OCI-LY1 (cell line): ENCODE data around the gene WNK2.

Source experiments
- H2AFZ ChIP-seq: fragments of 200-600 bp; sonication (generic), shearing (Covaris generic); 2 replicates; pipeline ENCODE4 v1.6.0; 2014; ENCODE audit warnings: antibody characterized with exemption, mild to moderate bottlenecking, low read length
- H3F3A ChIP-seq: fragments of 200-600 bp; sonication (generic), shearing (Covaris generic); 2 replicates; pipeline ENCODE4 v1.6.0; 2014; ENCODE audit warnings: mild to moderate bottlenecking, antibody characterized with exemption, low read length, moderate library complexity; ENCODE audit not compliant: insufficient read depth
- H3K27ac ChIP-seq: fragments of 200-600 bp; sonication (generic); 2 replicates; pipeline ENCODE4 v1.5.1; 2014; ENCODE audit warnings: low read length, mixed run types, mild to moderate bottlenecking, low read depth; ENCODE audit not compliant: poor library complexity, severe bottlenecking
- H3K27me3 ChIP-seq: fragments of 200-600 bp; sonication (generic); 2 replicates; pipeline ENCODE4 v1.6.0; 2014; ENCODE audit warnings: antibody characterized with exemption, mild to moderate bottlenecking, low read length, moderate library complexity; ENCODE audit not compliant: insufficient read depth
- H3K36me3 ChIP-seq: fragments of 200-600 bp; sonication (generic); 2 replicates; pipeline ENCODE4 v1.6.1; 2014; ENCODE audit warnings: mild to moderate bottlenecking, antibody characterized with exemption, low read length, moderate library complexity, mixed read lengths; ENCODE audit not compliant: insufficient read depth
- H3K4me1 ChIP-seq: fragments of 200-600 bp; sonication (generic); 2 replicates; pipeline ENCODE4 v1.5.1; 2014; ENCODE audit warnings: mild to moderate bottlenecking, low read length, moderate library complexity; ENCODE audit not compliant: insufficient read depth, severe bottlenecking
- H3K4me2 ChIP-seq: fragments of 200-600 bp; sonication (generic), shearing (Covaris generic); 2 replicates; pipeline ENCODE4 v1.6.1; 2014; ENCODE audit warnings: low read length
- H3K4me3 ChIP-seq: fragments of 200-600 bp; sonication (generic); 2 replicates; pipeline ENCODE4 v1.5.1; 2014; ENCODE audit warnings: low read length, low read depth, mild to moderate bottlenecking, mixed read lengths; ENCODE audit not compliant: poor library complexity, severe bottlenecking
- H3K79me2 ChIP-seq: fragments of 200-600 bp; shearing (Covaris generic); 2 replicates; pipeline ENCODE4 v1.6.1; 2016; ENCODE audit warnings: mixed run types, low read length, mixed read lengths; ENCODE audit not compliant: insufficient read depth
- H3K9ac ChIP-seq: fragments of 200-600 bp; sonication (generic), shearing (Covaris generic); 2 replicates; pipeline ENCODE4 v1.6.1; 2014; ENCODE audit warnings: mild to moderate bottlenecking, low read length, mixed read lengths
- H3K9me2 ChIP-seq: fragments of 200-600 bp; sonication (generic), shearing (Covaris generic); 2 replicates; pipeline ENCODE4 v1.6.1; 2014; ENCODE audit warnings: low read depth, mild to moderate bottlenecking, low read length, mixed read lengths
- H3K9me3 ChIP-seq: fragments of 200-600 bp; shearing (Covaris generic); 2 replicates; pipeline ENCODE4 v1.6.1; 2014; ENCODE audit warnings: low read length, mixed read lengths
- H4K20me1 ChIP-seq: fragments of 200-600 bp; sonication (generic), shearing (Covaris generic); 2 replicates; pipeline ENCODE4 v1.6.0; 2016; ENCODE audit warnings: mild to moderate bottlenecking, low read length; ENCODE audit not compliant: insufficient read depth
- CTCF ChIP-seq: fragments of 200-600 bp; sonication (generic), shearing (Covaris generic); IDR thresholded peaks from 2 replicates; pipeline ENCODE4 v1.5.1; 2017; ENCODE audit warnings: mild to moderate bottlenecking, antibody characterized with exemption, low read length, moderate library complexity, mixed read lengths
- EZH2 ChIP-seq: fragments of 200-600 bp; sonication (generic), shearing (Covaris generic); IDR thresholded peaks from 2 replicates; pipeline ENCODE4 v1.8.0; 2017; ENCODE audit warnings: borderline replicate concordance, mixed run types, mild to moderate bottlenecking, antibody characterized with exemption, low read length, moderate library complexity, mixed read lengths

WNK2 gene

GRCh38 chr9:93196096-93197055, 12.4 kb downstream of the WNK2 start:
- Histone ChIP-seq H2AFZ (no peak overlapping the region), H3K79me2 (no peaks in the 10 kb centered on the region), H3K27ac (no peak overlapping the region), H3F3A (no peaks in the 10 kb centered on the region), H3K9me3 (no peaks in the 10 kb centered on the region), H3K4me3 (no peak overlapping the region), H3K4me1 (peaks cover 15% of the 10 kb centered on the region), H3K4me2 (no peak overlapping the region), H4K20me1 (no peaks in the 10 kb centered on the region), H3K9ac (no peak overlapping the region), H3K36me3 (no peaks in the 10 kb centered on the region), H3K27me3 (no peaks in the 10 kb centered on the region), H3K9me2 (no peaks in the 10 kb centered on the region)
- TF ChIP-seq CTCF (no peak), EZH2 (no peak)

- H3K9me3 ChIP-seq, result no peaks in the 10 kb centered on the region
- no peak overlapping the region for H3K27ac ChIP-seq
- no peaks in the 10 kb centered on the region for H3K79me2 ChIP-seq
- H3K9me2 ChIP-seq, result no peaks in the 10 kb centered on the region
- H4K20me1 ChIP-seq, result no peaks in the 10 kb centered on the region
- no peak overlapping the region for H2AFZ ChIP-seq
- peaks cover 15% of the 10 kb centered on the region for H3K4me1 ChIP-seq
- no peak overlapping the region for H3K4me3 ChIP-seq
- no peak overlapping the region; the same call in 1 of the 2 replicates for H3K9ac ChIP-seq
- H3K4me2 ChIP-seq, result peak overlapping the region; percentile 2; the same call in 1 of the 2 replicates
- TF ChIP-seq EZH2 (no peak), CTCF (no peak)
- H3K36me3 ChIP-seq, result no peaks in the 10 kb centered on the region
- H3F3A ChIP-seq, result no peaks in the 10 kb centered on the region
- H3K27me3 ChIP-seq, result no peaks in the 10 kb centered on the region
These were observed 13.7 kb downstream of the WNK2 start for GRCh38 chr9:93197670-93198069.

GRCh38 chr9:93198117-93198837, 14.3 kb downstream of the WNK2 start:
- Histone ChIP-seq H4K20me1 (no peaks in the 10 kb centered on the region), H3K9me3 (no peaks in the 10 kb centered on the region), H3K4me2 (peak overlapping the region; percentile 2; the same call in 1 of the 2 replicates), H3K9me2 (no peaks in the 10 kb centered on the region), H3K4me3 (no peak overlapping the region), H3K9ac (no peak overlapping the region; the same call in 1 of the 2 replicates), H2AFZ (no peak overlapping the region), H3F3A (no peaks in the 10 kb centered on the region), H3K4me1 (peaks cover 15% of the 10 kb centered on the region), H3K27me3 (no peaks in the 10 kb centered on the region), H3K36me3 (no peaks in the 10 kb centered on the region), H3K27ac (no peak overlapping the region), H3K79me2 (no peaks in the 10 kb centered on the region)
- TF ChIP-seq EZH2 (no peak), CTCF (no peak)
